ENCODE data around the gene DUOXA1.

The DUOXA1 gene, protein sequence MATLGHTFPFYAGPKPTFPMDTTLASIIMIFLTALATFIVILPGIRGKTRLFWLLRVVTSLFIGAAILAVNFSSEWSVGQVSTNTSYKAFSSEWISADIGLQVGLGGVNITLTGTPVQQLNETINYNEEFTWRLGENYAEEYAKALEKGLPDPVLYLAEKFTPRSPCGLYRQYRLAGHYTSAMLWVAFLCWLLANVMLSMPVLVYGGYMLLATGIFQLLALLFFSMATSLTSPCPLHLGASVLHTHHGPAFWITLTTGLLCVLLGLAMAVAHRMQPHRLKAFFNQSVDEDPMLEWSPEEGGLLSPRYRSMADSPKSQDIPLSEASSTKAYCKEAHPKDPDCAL

DNA sequence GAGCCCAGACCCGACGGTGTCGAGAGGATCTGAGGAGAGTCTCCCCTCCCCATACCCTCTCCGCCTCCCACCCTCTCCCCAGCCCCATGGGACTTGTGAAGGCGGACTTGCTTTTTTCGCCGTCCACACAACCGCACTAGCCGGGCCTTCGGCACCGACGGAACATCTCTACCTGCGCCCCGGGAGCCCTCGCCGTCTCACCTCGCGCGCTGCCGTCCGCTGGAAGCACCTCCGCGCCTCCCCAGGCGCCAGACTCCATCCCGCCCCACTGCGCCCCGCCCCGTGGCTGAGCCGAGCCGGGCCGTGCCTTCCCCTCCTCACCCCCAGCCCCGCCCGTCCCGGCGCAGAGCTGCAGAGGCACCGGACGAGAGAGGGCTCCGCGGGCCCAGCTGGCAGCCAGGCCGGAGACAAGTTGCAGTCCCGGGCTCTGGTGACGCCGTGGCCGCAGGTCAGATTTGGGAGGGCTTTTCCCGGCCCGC, at the start of gene DUOXA1, which contains the start of gene DUOX1:
Gene DUOXA1, minus strand, starts transcription at position 229 of the 479 bp plus-strand sequence. CDS start 6,865 bp downstream, outside the sequence.
Gene DUOX1, plus strand, starts transcription at position 344 of the 479 bp plus-strand sequence. CDS start 1,973 bp downstream, outside the sequence.
- DNase-seq: peak in 1 of 2 donors; percentile 8

- DNase-seq: no peak
Measured at GRCh38 chr15:45177285-45177684, 47.6 kb upstream of the DUOXA1 start.

DNA sequence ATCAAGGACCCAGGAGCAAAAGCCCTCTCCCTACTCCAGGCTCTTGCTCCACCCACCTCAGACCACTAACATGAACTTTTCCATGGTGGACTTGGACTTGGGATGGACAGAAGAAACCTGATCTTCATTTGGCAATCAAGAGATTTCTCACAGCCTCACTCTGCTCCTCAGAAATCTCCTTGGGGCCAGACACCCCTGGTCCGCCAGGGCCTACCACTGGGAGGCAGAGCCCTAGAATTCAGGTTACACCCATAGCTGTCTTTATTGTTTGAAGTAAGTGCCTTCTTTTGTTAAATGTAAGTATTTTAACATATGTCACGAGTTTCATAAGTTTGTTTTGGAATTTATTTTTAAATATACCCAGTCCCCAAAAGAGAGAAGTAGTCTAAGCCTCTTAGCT, 44.9 kb upstream of the DUOXA1 start:
- DNase-seq: no peak

DNA sequence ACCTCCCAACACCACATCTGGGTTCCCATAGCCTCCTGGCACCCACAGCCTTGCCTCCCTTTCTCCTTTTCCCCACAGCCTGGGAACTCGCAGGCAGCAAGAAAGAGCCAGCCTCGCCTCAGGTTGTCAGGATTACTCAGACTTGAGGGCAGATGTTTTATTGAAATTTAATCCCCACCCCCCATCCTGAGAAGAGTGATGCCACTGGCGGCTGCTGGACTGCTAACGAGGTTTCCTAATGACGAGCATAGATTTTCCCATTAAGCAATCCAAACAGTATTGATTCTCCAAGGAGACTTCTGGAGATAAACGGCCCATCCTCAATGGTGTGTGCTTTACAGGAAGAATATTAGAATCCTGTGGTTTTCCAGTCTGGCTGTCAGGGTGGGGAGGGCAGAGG, 44.4 kb upstream of the DUOXA1 start:
- DNase-seq: no peak

DNA sequence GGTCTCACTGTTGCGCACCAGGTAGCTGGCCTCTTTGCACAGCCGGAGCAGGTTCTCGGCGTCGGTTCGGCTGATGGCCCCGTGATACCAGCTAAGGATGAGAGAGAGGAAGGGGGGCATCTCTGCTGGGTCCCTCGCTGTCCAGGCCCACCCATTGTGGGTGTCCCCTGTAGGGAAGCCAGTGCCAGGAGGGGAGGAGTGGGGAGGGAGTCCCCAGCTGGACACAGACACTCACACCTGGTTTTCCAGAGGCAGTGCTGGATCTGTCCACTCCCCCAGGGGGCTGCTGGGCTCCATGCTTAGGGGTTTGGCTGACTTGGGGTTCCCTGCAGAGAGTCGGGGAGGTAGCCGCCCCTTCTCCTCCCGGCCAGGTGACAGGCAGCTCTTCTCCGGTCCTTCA, 42.2 kb upstream of the DUOXA1 start:
- DNase-seq: no peak

GRCh38 chr15:45169608-45170480, 40.2 kb upstream of the DUOXA1 start:
- DNase-seq: no peak

- no peak for DNase-seq
Measured at GRCh38 chr15:45168751-45169551, 39.3 kb upstream of the DUOXA1 start.

DNA sequence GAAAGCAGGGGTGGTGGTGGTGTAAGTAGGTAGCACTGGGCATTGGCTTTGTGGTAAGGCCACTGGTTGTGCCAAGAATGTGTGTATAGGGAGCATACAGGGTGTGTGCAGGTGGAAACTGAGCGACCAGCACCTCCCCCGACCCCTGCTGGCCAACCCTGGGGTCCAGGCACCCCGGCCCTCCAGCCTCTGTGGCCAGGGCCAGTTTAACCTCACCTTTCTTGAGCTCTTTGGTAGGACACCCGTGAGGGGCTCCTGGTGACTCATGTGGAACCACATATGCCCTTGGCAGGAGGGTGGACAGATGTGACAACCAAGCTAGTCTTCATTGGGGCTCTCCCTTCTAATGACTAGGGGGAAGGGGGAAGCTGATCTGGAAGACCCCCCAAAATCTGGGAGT, 38.6 kb upstream of the DUOXA1 start:
- no peak for DNase-seq

GRCh38 chr15:45167631-45168205, 38.0 kb upstream of the DUOXA1 start:
- no peak for DNase-seq

DNA sequence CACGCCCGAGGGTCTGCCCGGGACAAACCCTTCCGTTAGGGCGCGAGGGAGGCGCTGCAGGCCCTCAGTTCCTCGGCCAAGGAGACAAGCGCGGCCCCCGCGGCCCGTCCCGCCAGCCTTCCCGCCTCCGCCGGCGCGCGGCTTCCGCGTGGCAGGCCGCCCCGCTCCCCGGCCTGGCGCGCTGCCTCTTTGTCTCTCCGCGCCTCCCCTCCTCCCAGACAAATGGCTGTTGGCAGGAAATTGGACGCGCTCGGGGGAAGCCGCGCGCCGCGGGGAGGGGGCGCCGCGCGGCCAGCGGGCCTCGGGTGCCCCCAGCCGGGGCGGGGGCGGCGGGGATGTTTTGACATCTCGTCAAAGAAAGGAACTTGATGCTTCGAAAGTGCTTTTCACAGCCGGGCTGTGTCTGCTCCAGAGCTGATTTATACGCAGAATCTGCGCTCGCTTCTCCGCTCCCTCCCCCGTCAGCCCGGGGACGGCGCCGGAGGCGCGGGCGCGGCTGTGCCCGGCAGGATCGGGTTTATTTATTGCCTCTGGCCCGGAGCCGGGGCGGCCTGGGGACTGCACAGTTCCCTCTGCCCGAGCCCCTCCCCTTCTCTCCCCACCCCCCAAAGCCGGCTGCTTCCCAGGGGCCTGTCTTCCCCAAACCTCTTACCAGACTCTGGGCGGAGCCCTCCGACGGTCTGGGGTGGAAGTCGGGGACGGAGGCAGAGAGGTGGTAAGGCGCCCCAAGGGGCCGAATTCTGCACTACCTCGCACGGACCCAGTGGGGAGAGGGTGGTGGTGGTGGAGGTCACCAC, 37.4 kb upstream of the DUOXA1 start:
- peak; percentile 88 to 90 for DNase-seq

DNA sequence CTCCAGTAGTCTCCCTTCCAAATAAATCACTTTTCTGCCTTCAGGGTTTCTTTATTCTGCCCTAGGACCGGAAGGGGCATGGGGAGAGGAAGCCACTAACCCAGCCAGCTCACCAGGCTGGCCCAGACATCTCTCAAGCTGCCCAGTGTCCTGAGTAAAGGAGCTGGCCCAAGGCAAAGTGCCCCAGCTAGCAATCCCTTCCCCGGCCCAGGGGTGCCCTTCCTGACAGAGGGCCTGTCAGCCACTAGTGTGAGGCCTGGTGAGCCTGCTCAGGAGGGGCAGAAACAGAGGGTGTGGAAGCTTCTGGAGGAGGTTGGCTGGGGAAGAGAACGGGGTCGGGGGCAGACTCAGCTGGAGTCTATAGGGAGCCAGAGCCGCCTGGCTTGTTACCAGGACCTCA, 35.9 kb upstream of the DUOXA1 start:
- no peak for DNase-seq

GRCh38 chr15:45164914-45165313, 35.2 kb upstream of the DUOXA1 start:
- DNase-seq: no peak

DNA sequence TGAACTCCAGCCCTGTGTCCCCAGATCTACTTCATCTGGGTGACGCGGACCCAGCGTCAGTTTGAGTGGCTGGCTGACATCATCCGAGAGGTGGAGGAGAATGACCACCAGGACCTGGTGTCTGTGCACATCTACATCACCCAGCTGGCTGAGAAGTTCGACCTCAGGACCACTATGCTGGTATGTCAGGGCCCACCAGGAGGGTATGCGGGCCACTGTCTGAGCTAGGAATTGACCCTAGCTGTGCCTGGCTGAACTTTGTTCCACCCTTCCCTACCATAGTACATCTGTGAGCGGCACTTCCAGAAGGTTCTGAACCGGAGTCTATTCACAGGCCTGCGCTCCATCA, 33.8 kb upstream of the DUOXA1 start:
- DNase-seq: no peak

GRCh38 chr15:45162771-45163507, 33.3 kb upstream of the DUOXA1 start:
- DNase-seq: peak; percentile 67 to 75

GRCh38 chr15:45161666-45162065, 32.0 kb upstream of the DUOXA1 start:
- no peak for DNase-seq

DNA sequence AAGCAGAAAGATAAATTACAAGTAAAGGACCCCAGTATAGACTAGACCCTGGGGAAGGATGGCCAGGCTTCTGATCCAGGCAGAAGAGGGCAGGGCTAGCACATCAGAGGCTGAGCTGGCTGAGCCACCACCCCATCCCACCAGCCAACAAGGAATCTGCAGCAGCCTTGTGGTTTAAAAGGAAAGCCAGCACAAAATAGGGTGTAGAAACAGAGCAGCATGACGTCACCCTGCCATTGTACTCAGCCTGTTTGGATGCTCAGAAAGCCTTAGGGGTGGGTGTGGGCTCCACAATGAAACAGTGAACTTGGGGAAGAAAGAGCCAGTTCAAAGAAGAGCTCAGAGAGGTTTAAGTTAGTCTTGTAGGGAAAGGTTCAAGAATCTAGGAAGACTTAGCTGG, 28.3 kb upstream of the DUOXA1 start:
- no peak for DNase-seq

- no peak for DNase-seq
Measured at GRCh38 chr15:45156744-45157455, 27.2 kb upstream of the DUOXA1 start.

DNA sequence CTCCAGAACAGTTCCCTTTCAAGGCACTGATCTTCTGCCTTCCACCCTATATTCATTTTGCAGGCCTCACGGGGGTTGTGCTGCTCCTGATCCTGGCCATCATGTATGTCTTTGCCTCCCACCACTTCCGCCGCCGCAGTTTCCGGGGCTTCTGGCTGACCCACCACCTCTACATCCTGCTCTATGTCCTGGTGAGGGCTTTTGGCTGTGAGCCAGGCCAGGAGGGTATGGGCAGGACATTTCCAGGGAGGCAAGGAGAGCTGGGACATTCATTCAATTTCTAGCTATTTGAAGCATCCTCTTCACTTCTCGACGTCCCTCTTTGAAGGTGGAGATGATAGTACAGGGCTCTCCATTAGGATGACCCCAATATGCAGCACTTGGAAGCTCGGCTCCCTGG, 26.1 kb upstream of the DUOXA1 start:
- DNase-seq: no peak

- no peak for DNase-seq
Measured at GRCh38 chr15:45151998-45152828, 22.5 kb upstream of the DUOXA1 start.

All from CD4-positive, alpha-beta T cell treated with Interleukin-4 for 1 hour (primary cell).